ENCODE data around the gene TMEM108. TPM values are rescaled to one million over a fixed set of nuclear protein-coding genes. Genes with fewer than 3 reads are reported as not detected.

TMEM108 gene
- total and polyA plus RNA-seq, 2 experiments from 2014 or later = 7.4 to 15.3 TPM

GRCh38 chr3:133127381-133127780, 89.2 kb downstream of the TMEM108 start (continued):
- no peak for TF ChIP-seq CTCF (conservative IDR thresholded peaks at IDR 0.05; ENCODE audit: low read depth in 2 of 2)
- TF ChIP-seq POLR2AphosphoS5 (IDR thresholded peaks at IDR 0.05; ENCODE audit: low read depth) = no peak
- TF ChIP-seq ETS1 (IDR thresholded peaks at IDR 0.05) = no peak
- TF ChIP-seq ZNF114 (CRISPR knock-in tag; IDR thresholded peaks at IDR 0.05) = no peak
- no peak for TF ChIP-seq REST (IDR thresholded peaks at IDR 0.05; ENCODE audit: unreplicated experiment)

- no peaks in the 10 kb centered on the region for H4K20me1 ChIP-seq (replicated peaks; ENCODE audit: insufficient read depth)
- peaks cover 10% of the 10 kb centered on the region for H3K4me1 ChIP-seq (ENCODE audit: insufficient read depth)
- ATAC-seq (no peak; the same call in 2 of the 3 replicates), DNase-seq (ENCODE audit: low spot score) (no peak)
- no peak overlapping the region for H3K4me3 ChIP-seq
- H3K27ac ChIP-seq (ENCODE audit: low read depth) = no peak overlapping the region
- no peaks in the 10 kb centered on the region for H3K79me2 ChIP-seq (replicated peaks; ENCODE audit: insufficient read depth)
- no peaks in the 10 kb centered on the region for H3K27me3 ChIP-seq (ENCODE audit: insufficient read depth)
- H3K9me2 ChIP-seq (ENCODE audit: insufficient read depth) = peaks cover 3% of the 10 kb centered on the region
- H2AFZ ChIP-seq = no peak overlapping the region
- H3K4me1 Mint-ChIP-seq = peaks cover 11% of the 10 kb centered on the region
- H3K36me3 ChIP-seq (ENCODE audit: insufficient read depth) = no peaks in the 10 kb centered on the region
- H3K27ac Mint-ChIP-seq = peak overlapping the region; percentile 70
- no peak overlapping the region for H3K4me3 Mint-ChIP-seq
- no peaks in the 10 kb centered on the region for H3F3A ChIP-seq (replicated peaks; ENCODE audit: low read depth)
- no peak overlapping the region for H3K4me2 ChIP-seq
- no peaks in the 10 kb centered on the region for H3K36me3 Mint-ChIP-seq (ENCODE audit: low read depth)
- no peaks in the 10 kb centered on the region for H3K27me3 Mint-ChIP-seq (ENCODE audit: insufficient read depth, low read depth, poor library complexity)
- H3K9me3 Mint-ChIP-seq = no peaks in the 10 kb centered on the region
- TF ChIP-seq ZNF114 (CRISPR knock-in tag; IDR thresholded peaks at IDR 0.05) (no peak), REST (IDR thresholded peaks at IDR 0.05; ENCODE audit: unreplicated experiment) (no peak), POLR2AphosphoS5 (IDR thresholded peaks at IDR 0.05; ENCODE audit: low read depth) (no peak), JUNB (IDR thresholded peaks at IDR 0.05; ENCODE audit: unreplicated experiment) (no peak), NANOG (IDR thresholded peaks at IDR 0.05; ENCODE audit: borderline replicate concordance) (no peak), CREB1 (CRISPR knock-in tag; IDR thresholded peaks at IDR 0.05; ENCODE audit: low read depth) (no peak), CTCF (conservative IDR thresholded peaks at IDR 0.05; ENCODE audit: low read depth in 2 of 2) (no peak), EZH2 (IDR thresholded peaks at IDR 0.05; ENCODE audit: low read depth, unreplicated experiment) (no peak), EZH2phosphoT487 (IDR thresholded peaks at IDR 0.05; ENCODE audit: unreplicated experiment) (no peak), STAT1 (IDR thresholded peaks at IDR 0.05; ENCODE audit: unreplicated experiment) (no peak), ZNF331 (CRISPR knock-in tag; IDR thresholded peaks at IDR 0.05; ENCODE audit: low read depth) (no peak)
Observed at GRCh38 chr3:133130168-133130567, 92.0 kb downstream of the TMEM108 start.
